Measurements from ENCODE around the gene NUDT21. TPM values are rescaled to one million over a fixed set of nuclear protein-coding genes. Genes with fewer than 3 reads are reported as not detected.

The NUDT21 gene
- total and polyA plus RNA-seq, 10 of the 15 experiments (the other 5 are each of a cell fraction or from before 2014, with no cell fraction given): 70.1 to 229 (median 127) TPM

Other genes with a start within 250 kb of the NUDT21 start
Only the 7 nearest of the 14 such genes appear.
- 67.6 and 86.9 TPM in 2 replicates for gene AMFR, start 25.8 kb downstream of the NUDT21 start, total RNA-seq (2014; rRNA removed)
- 42.2 and 42.9 TPM in 2 replicates for gene AMFR, start 25.8 kb downstream of the NUDT21 start, total RNA-seq (2014; rRNA removed; fragmentation: Illumina TruSeq; extraction: Trizol)
- gene AMFR, start 25.8 kb downstream of the NUDT21 start, total RNA-seq (2021): 56.2 and 63.7 TPM in 2 replicates
- gene AMFR, start 25.8 kb downstream of the NUDT21 start, polyA plus RNA-seq (2011; rRNA removed): 13.4 and 34.0 TPM in 2 replicates
- 22.6 and 23.1 TPM in 2 replicates for gene AMFR, start 25.8 kb downstream of the NUDT21 start, polyA plus RNA-seq (2014; fragmentation: Illumina TruSeq; extraction: Trizol)
- gene AMFR, start 25.8 kb downstream of the NUDT21 start, polyA plus RNA-seq (2014; fragmentation: Nextera tagmentation; extraction: Ambion mirVana): 10 to 100 TPM; 11.8 to 13.8 TPM
- gene AMFR, start 25.8 kb downstream of the NUDT21 start, polyA plus RNA-seq (2014; rRNA removed): 30.1 and 33.2 TPM in 2 replicates
- 10 to 100 TPM in 1 of 2 experiments, 1 to 10 TPM in 1; 8.2 to 10.0 TPM for gene AMFR, start 25.8 kb downstream of the NUDT21 start, polyA plus RNA-seq (2016; fragmentation: Nextera tagmentation; extraction: Ambion mirVana)
- gene OGFOD1, start 222 bp upstream of the NUDT21 start, total RNA-seq (2014; rRNA removed): 42.4 and 58.3 TPM in 2 replicates
- 41.8 and 43.2 TPM in 2 replicates for gene OGFOD1, start 222 bp upstream of the NUDT21 start, total RNA-seq (2014; rRNA removed; fragmentation: Illumina TruSeq; extraction: Trizol)
- 51.6 and 54.4 TPM in 2 replicates for gene OGFOD1, start 222 bp upstream of the NUDT21 start, total RNA-seq (2021)
- 38.8 and 48.8 TPM in 2 replicates for gene OGFOD1, start 222 bp upstream of the NUDT21 start, polyA plus RNA-seq (2011; rRNA removed)
- 60.6 and 74.3 TPM in 2 replicates for gene OGFOD1, start 222 bp upstream of the NUDT21 start, polyA plus RNA-seq (2014; fragmentation: Illumina TruSeq; extraction: Trizol)
- 10 to 100 TPM; 31.4 to 40.7 TPM for gene OGFOD1, start 222 bp upstream of the NUDT21 start, polyA plus RNA-seq (2014; fragmentation: Nextera tagmentation; extraction: Ambion mirVana)
- 54.8 and 57.2 TPM in 2 replicates for gene OGFOD1, start 222 bp upstream of the NUDT21 start, polyA plus RNA-seq (2014; rRNA removed)
- 100 to 1,000 TPM; 117 to 119 TPM for gene OGFOD1, start 222 bp upstream of the NUDT21 start, polyA plus RNA-seq (2016; fragmentation: Nextera tagmentation; extraction: Ambion mirVana)
- 12.5 and 17.6 TPM in 2 replicates for gene BBS2, start 68.7 kb upstream of the NUDT21 start, total RNA-seq (2014; rRNA removed)
- 16.3 and 16.5 TPM in 2 replicates for gene BBS2, start 68.7 kb upstream of the NUDT21 start, total RNA-seq (2014; rRNA removed; fragmentation: Illumina TruSeq; extraction: Trizol)
- gene BBS2, start 68.7 kb upstream of the NUDT21 start, total RNA-seq (2021): 10.0 and 10.5 TPM in 2 replicates
- 38.3 and 49.5 TPM in 2 replicates for gene BBS2, start 68.7 kb upstream of the NUDT21 start, polyA plus RNA-seq (2011; rRNA removed)
- 14.6 and 16.2 TPM in 2 replicates for gene BBS2, start 68.7 kb upstream of the NUDT21 start, polyA plus RNA-seq (2014; fragmentation: Illumina TruSeq; extraction: Trizol)
- 1 to 10 TPM; 4.9 to 8.4 TPM for gene BBS2, start 68.7 kb upstream of the NUDT21 start, polyA plus RNA-seq (2014; fragmentation: Nextera tagmentation; extraction: Ambion mirVana)
- gene BBS2, start 68.7 kb upstream of the NUDT21 start, polyA plus RNA-seq (2014; rRNA removed): 13.2 and 17.1 TPM in 2 replicates
- gene BBS2, start 68.7 kb upstream of the NUDT21 start, polyA plus RNA-seq (2016; fragmentation: Nextera tagmentation; extraction: Ambion mirVana): 10 to 100 TPM; 18.9 to 24.6 TPM
- not detected in 2 replicates for gene MT4, start 113.7 kb upstream of the NUDT21 start, total RNA-seq (2014; rRNA removed)
- gene MT4, start 113.7 kb upstream of the NUDT21 start, total RNA-seq (2014; rRNA removed; fragmentation: Illumina TruSeq; extraction: Trizol): not detected in 2 replicates
- not detected in 2 replicates for gene MT4, start 113.7 kb upstream of the NUDT21 start, total RNA-seq (2021)
- gene MT4, start 113.7 kb upstream of the NUDT21 start, polyA plus RNA-seq (2011; rRNA removed): not detected in 2 replicates
- gene MT4, start 113.7 kb upstream of the NUDT21 start, polyA plus RNA-seq (2014; fragmentation: Illumina TruSeq; extraction: Trizol): not detected in 2 replicates
- gene MT4, start 113.7 kb upstream of the NUDT21 start, polyA plus RNA-seq (2014; fragmentation: Nextera tagmentation; extraction: Ambion mirVana): not detected
- not detected in 2 replicates for gene MT4, start 113.7 kb upstream of the NUDT21 start, polyA plus RNA-seq (2014; rRNA removed)
- not detected for gene MT4, start 113.7 kb upstream of the NUDT21 start, polyA plus RNA-seq (2016; fragmentation: Nextera tagmentation; extraction: Ambion mirVana)
- gene MT3, start 138.2 kb upstream of the NUDT21 start, total RNA-seq (2014; rRNA removed): not detected in 2 replicates
- gene MT3, start 138.2 kb upstream of the NUDT21 start, total RNA-seq (2014; rRNA removed; fragmentation: Illumina TruSeq; extraction: Trizol): not detected in 2 replicates
- not detected in 2 replicates for gene MT3, start 138.2 kb upstream of the NUDT21 start, total RNA-seq (2021)
- 0.24 and 0.41 TPM in 2 replicates for gene MT3, start 138.2 kb upstream of the NUDT21 start, polyA plus RNA-seq (2011; rRNA removed)
- not detected in 2 replicates for gene MT3, start 138.2 kb upstream of the NUDT21 start, polyA plus RNA-seq (2014; fragmentation: Illumina TruSeq; extraction: Trizol)
- gene MT3, start 138.2 kb upstream of the NUDT21 start, polyA plus RNA-seq (2014; fragmentation: Nextera tagmentation; extraction: Ambion mirVana): not detected
- not detected in 2 replicates for gene MT3, start 138.2 kb upstream of the NUDT21 start, polyA plus RNA-seq (2014; rRNA removed)
- gene MT3, start 138.2 kb upstream of the NUDT21 start, polyA plus RNA-seq (2016; fragmentation: Nextera tagmentation; extraction: Ambion mirVana): not detected
- gene MT2A, start 157.3 kb upstream of the NUDT21 start, total RNA-seq (2014; rRNA removed): 19.0 and 20.1 TPM in 2 replicates
- 10.7 and 12.7 TPM in 2 replicates for gene MT2A, start 157.3 kb upstream of the NUDT21 start, total RNA-seq (2014; rRNA removed; fragmentation: Illumina TruSeq; extraction: Trizol)
- gene MT2A, start 157.3 kb upstream of the NUDT21 start, total RNA-seq (2021): 44.8 and 54.8 TPM in 2 replicates
- 8.1 and 11.3 TPM in 2 replicates for gene MT2A, start 157.3 kb upstream of the NUDT21 start, polyA plus RNA-seq (2011; rRNA removed)
- gene MT2A, start 157.3 kb upstream of the NUDT21 start, polyA plus RNA-seq (2014; fragmentation: Illumina TruSeq; extraction: Trizol): 0.41 and 7.3 TPM in 2 replicates
- gene MT2A, start 157.3 kb upstream of the NUDT21 start, polyA plus RNA-seq (2014; fragmentation: Nextera tagmentation; extraction: Ambion mirVana): 10 to 100 TPM; 56.3 to 75.3 TPM
- gene MT2A, start 157.3 kb upstream of the NUDT21 start, polyA plus RNA-seq (2014; rRNA removed): 52.3 and 59.0 TPM in 2 replicates
- 100 to 1,000 TPM; 270 to 271 TPM for gene MT2A, start 157.3 kb upstream of the NUDT21 start, polyA plus RNA-seq (2016; fragmentation: Nextera tagmentation; extraction: Ambion mirVana)
- gene MT1E, start 174.4 kb upstream of the NUDT21 start, total RNA-seq (2014; rRNA removed): 10.0 and 11.0 TPM in 2 replicates
- 7.6 and 7.9 TPM in 2 replicates for gene MT1E, start 174.4 kb upstream of the NUDT21 start, total RNA-seq (2014; rRNA removed; fragmentation: Illumina TruSeq; extraction: Trizol)
- 10.6 and 12.7 TPM in 2 replicates for gene MT1E, start 174.4 kb upstream of the NUDT21 start, total RNA-seq (2021)
- 16.8 and 18.2 TPM in 2 replicates for gene MT1E, start 174.4 kb upstream of the NUDT21 start, polyA plus RNA-seq (2011; rRNA removed)
- 0.48 and 5.8 TPM in 2 replicates for gene MT1E, start 174.4 kb upstream of the NUDT21 start, polyA plus RNA-seq (2014; fragmentation: Illumina TruSeq; extraction: Trizol)
- 10 to 100 TPM; 17.7 to 20.7 TPM for gene MT1E, start 174.4 kb upstream of the NUDT21 start, polyA plus RNA-seq (2014; fragmentation: Nextera tagmentation; extraction: Ambion mirVana)
- gene MT1E, start 174.4 kb upstream of the NUDT21 start, polyA plus RNA-seq (2014; rRNA removed): 16.2 and 18.8 TPM in 2 replicates
- gene MT1E, start 174.4 kb upstream of the NUDT21 start, polyA plus RNA-seq (2016; fragmentation: Nextera tagmentation; extraction: Ambion mirVana): 10 to 100 TPM; 20.1 to 22.3 TPM

Measured in GM12878 (cell line).